ENCODE results near the gene DHRS7B.

- TF ChIP-seq CTCF (IDR thresholded peaks at IDR 0.05), result no peak
- TF ChIP-seq ZFX (IDR thresholded peaks at IDR 0.05; ENCODE audit: borderline replicate concordance), result no peak
Measured at GRCh38 chr17:21124086-21124485, 2.7 kb upstream of the DHRS7B start.

Measured in 22Rv1 (cell line).